Suprapubic skin (tissue), 4 donors: ENCODE data around the gene GBGT1. TPM values are rescaled to one million over a fixed set of nuclear protein-coding genes. Genes with fewer than 3 reads are reported as not detected.

ENCODE experiments used
- DNase-seq, 2 donors: peaks; one replicate each; pipeline ENCODE4 v3.0.0-alpha.2; 2019; ENCODE audit warnings: low spot score in 2 of 2
- H3K27ac ChIP-seq: fragments of 200-600 bp; sonication (generic); one replicate; pipeline ENCODE4 v1.5.1; 2019
- H3K27me3 ChIP-seq: fragments of 200-600 bp; sonication (generic); one replicate; pipeline ENCODE4 v1.5.1; 2019
- H3K36me3 ChIP-seq: fragments of 200-600 bp; sonication (generic); one replicate; pipeline ENCODE4 v1.5.1; 2019
- H3K4me1 ChIP-seq: fragments of 200-600 bp; sonication (generic); one replicate; pipeline ENCODE4 v1.5.1; 2019
- H3K4me3 ChIP-seq: fragments of 200-600 bp; sonication (generic); one replicate; pipeline ENCODE4 v1.5.1; 2019; ENCODE audit warnings: mild to moderate bottlenecking
- H3K9me3 ChIP-seq: fragments of 200-600 bp; sonication (generic); one replicate; pipeline ENCODE4 v1.5.1; 2019
- EP300 ChIP-seq: sonication (generic); formaldehyde crosslinking; IDR thresholded peaks from one replicate; pipeline ENCODE4 v1.6.1; 2017; ENCODE audit warnings: antibody characterized with exemption
- POLR2A ChIP-seq, 2 donors: fragments of 450-650 bp; IDR thresholded peaks; one replicate each; pipeline ENCODE4 v1.6.1; 2017; ENCODE audit warnings: antibody characterized with exemption in 2 of 2, mild to moderate bottlenecking in 2 of 2, moderate library complexity in 2 of 2
- POLR2AphosphoS5 ChIP-seq, 3 donors: sonication (generic); formaldehyde crosslinking; IDR thresholded peaks; one replicate each; pipeline ENCODE4 v1.6.1; 2017; ENCODE audit warnings: antibody characterized with exemption in 3 of 3
- WGBS: methylation state at CpG from one replicate; pipeline ENCODE4 v1.1.5; 2018; 5-methylcytosine and 5-hydroxymethylcytosine counted together
- total RNA-seq, 4 donors: library from RNA; depleted of rRNA; stranded (reverse); fragments of >200 nt; gene quantifications; one replicate each; pipeline ENCODE4 v1.1.0, GENCODE V29; 2016
- TF ChIP-seq, protein P1 (sequence below), 2 donors: fragments of 200-600 bp in 1 of 2; fragments of 450-650 bp in 1 of 2; sonication (generic) in 1 of 2; IDR thresholded peaks; one replicate each; pipeline ENCODE4 v1.5.1; 2016 to 2019; ENCODE audit warnings: antibody characterized with exemption in 2 of 2, mild to moderate bottlenecking in 1 of 2, moderate library complexity in 1 of 2

GBGT1 gene
- total RNA-seq, 4 donors from 2014 or later, result 2.6 to 14.6 (median 5.8) TPM

DNA sequence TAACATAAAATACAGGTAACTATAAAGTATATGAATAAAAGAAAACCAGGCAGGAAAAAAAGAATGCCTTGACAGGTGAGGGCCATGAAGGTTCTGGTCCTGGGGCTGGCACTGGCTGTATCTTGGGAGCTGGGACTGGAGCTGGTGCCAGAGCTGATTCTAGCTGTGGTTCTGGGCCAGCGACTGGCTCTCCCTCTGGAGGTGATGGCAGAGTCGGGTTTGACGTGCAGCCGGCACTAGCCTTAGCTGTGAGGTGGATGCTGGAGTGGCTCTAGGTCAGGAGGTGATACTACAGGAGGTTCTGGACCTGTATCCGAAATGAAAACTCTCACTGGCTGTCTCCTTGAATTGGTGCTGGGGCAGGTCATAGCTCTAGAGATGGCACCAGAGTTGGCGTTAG, 23.0 kb upstream of the GBGT1 start:
- H3K9me3 ChIP-seq, result no peaks in the 10 kb centered on the region
- TF ChIP-seq POLR2AphosphoS5 (IDR thresholded peaks at IDR 0.05), result no peak
- TF ChIP-seq, protein P1, sequence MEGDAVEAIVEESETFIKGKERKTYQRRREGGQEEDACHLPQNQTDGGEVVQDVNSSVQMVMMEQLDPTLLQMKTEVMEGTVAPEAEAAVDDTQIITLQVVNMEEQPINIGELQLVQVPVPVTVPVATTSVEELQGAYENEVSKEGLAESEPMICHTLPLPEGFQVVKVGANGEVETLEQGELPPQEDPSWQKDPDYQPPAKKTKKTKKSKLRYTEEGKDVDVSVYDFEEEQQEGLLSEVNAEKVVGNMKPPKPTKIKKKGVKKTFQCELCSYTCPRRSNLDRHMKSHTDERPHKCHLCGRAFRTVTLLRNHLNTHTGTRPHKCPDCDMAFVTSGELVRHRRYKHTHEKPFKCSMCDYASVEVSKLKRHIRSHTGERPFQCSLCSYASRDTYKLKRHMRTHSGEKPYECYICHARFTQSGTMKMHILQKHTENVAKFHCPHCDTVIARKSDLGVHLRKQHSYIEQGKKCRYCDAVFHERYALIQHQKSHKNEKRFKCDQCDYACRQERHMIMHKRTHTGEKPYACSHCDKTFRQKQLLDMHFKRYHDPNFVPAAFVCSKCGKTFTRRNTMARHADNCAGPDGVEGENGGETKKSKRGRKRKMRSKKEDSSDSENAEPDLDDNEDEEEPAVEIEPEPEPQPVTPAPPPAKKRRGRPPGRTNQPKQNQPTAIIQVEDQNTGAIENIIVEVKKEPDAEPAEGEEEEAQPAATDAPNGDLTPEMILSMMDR (IDR thresholded peaks at IDR 0.05), result no peak
- TF ChIP-seq POLR2A (IDR thresholded peaks at IDR 0.05), result no peak
- no peak for TF ChIP-seq EP300
- WGBS, result 95% methylated on average over 6 of the region's 6 CpGs
- H3K4me3 ChIP-seq, result no peak overlapping the region
- no peaks in the 10 kb centered on the region for H3K36me3 ChIP-seq
- DNase-seq, result peak; percentile 36 to 62
- peaks cover 7% of the 10 kb centered on the region for H3K4me1 ChIP-seq
- no peak overlapping the region for H3K27ac ChIP-seq
- H3K27me3 ChIP-seq, result peaks cover 25% of the 10 kb centered on the region

DNA sequence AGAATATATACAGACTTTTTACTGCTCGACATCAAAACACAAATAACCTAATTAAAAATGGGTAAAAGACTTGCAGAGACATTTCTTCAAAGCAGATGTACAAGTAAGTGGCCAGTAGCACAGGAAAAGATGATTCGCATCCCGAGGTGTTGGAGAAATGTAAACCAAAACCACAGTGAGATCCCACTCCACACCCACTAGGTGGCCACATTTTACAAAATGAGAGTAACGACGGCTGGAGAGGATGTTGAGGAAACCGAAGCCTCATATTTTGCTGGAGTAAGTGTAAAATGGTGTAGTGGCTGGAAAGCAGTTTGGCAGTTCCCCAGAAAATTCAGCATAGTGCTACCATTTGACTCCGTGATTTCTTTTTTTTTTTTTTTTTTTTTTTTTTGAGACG, 21.3 kb upstream of the GBGT1 start:
- DNase-seq, result peak; percentile 58 to 59
- peaks cover 25% of the 10 kb centered on the region for H3K27me3 ChIP-seq
- WGBS, result 8% methylated on average over 6 of the region's 8 CpGs

DNA sequence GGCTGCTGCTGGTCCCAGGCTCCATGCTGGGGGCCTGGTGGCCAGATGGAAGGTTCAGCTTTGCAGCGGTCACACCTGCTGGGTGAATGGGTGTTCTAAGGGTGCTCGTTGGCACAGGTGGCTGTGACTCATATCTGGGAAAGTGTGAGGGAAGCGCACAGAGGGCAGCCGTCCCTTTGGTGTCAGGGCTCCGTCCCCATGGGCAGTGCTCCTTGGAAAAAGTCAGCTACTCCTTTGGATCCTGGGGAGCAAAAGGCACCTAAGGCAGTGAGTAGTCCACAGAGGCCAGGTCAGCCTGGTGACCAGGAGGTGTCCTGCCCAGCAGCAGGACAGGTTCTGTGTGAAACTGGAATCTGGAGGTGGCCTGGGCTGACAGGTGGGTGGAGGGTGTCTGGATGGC, 18.4 kb upstream of the GBGT1 start:
- 67% methylated on average over 3 of the region's 5 CpGs for WGBS
- Histone ChIP-seq H3K9me3 (no peaks in the 10 kb centered on the region), H3K36me3 (no peaks in the 10 kb centered on the region), H3K27ac (no peak overlapping the region), H3K4me3 (no peak overlapping the region), H3K27me3 (peaks cover 10% of the 10 kb centered on the region), H3K4me1 (peaks cover 7% of the 10 kb centered on the region)
- TF ChIP-seq POLR2AphosphoS5 (IDR thresholded peaks at IDR 0.05) (no peak), EP300 (no peak), POLR2A (IDR thresholded peaks at IDR 0.05) (no peak)
- TF ChIP-seq, protein P1 (IDR thresholded peaks at IDR 0.05), result no peak
- peak; percentile 46 to 47 for DNase-seq

More for the DNA sequence above, 21.3 kb upstream of the GBGT1 start:
- Histone ChIP-seq H3K4me3 (no peak overlapping the region), H3K9me3 (no peaks in the 10 kb centered on the region), H3K27ac (no peak overlapping the region), H3K4me1 (peaks cover 7% of the 10 kb centered on the region), H3K36me3 (no peaks in the 10 kb centered on the region)
- TF ChIP-seq, protein P1 (IDR thresholded peaks at IDR 0.05), result peak; percentile 53 to 63
- TF ChIP-seq POLR2AphosphoS5 (IDR thresholded peaks at IDR 0.05) (no peak), POLR2A (IDR thresholded peaks at IDR 0.05) (no peak), EP300 (no peak)

DNA sequence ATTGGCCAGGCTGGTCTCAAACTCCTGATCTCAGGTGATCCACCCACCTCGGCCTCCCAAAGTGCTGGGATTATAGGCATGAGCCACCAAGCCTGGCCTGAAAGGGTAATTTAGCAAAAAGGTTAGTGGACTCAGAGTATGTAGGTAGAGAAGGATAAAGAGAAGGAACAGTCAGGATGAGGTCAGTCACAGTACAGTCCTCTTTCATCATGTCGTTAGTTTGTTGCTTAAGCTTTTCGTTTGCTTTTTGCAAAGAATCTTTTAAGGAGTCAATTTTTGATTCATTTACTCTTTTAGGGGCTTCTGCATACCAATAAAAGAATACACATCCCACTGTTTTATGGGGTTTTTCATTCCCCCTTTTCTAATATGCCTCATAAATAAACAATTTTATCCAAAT, 17.8 kb upstream of the GBGT1 start:
- Histone ChIP-seq H3K4me1 (peaks cover 7% of the 10 kb centered on the region), H3K9me3 (no peaks in the 10 kb centered on the region), H3K27me3 (peaks cover 8% of the 10 kb centered on the region), H3K36me3 (no peaks in the 10 kb centered on the region), H3K4me3 (no peak overlapping the region), H3K27ac (no peak overlapping the region)
- TF ChIP-seq POLR2AphosphoS5 (IDR thresholded peaks at IDR 0.05) (no peak), EP300 (no peak), POLR2A (IDR thresholded peaks at IDR 0.05) (no peak)
- TF ChIP-seq, protein P1 (IDR thresholded peaks at IDR 0.05), result no peak
- no peak for DNase-seq
- WGBS, result 92% methylated on average over 3 of the region's 3 CpGs

DNA sequence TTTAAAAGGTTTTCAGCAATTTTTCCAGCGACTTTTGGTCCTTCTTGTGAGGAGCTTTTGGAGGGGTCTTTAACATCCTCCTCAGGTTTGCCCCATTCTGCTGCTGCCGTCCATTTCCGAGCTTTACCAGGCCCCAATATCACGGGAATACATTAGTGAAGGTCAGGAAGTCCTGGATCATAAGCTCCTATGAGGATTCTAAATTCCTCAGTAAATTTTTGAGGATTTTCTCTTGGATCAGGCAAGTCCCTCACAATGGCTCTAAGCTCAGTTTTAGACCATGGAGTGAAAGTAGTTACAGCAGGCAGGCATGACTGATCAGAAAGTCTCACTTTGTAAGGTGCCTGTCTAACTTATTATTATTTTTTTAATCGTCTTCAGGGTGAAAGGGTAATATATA, 17.2 kb upstream of the GBGT1 start:
- peak in 1 of 2 donors; percentile 11 for DNase-seq

More for the DNA sequence above, 17.2 kb upstream of the GBGT1 start:
- Histone ChIP-seq H3K4me1 (peaks cover 6% of the 10 kb centered on the region), H3K4me3 (no peak overlapping the region), H3K9me3 (no peaks in the 10 kb centered on the region), H3K27ac (no peak overlapping the region), H3K27me3 (peaks cover 8% of the 10 kb centered on the region), H3K36me3 (no peaks in the 10 kb centered on the region)
- no peak for TF ChIP-seq POLR2AphosphoS5 (IDR thresholded peaks at IDR 0.05)
- no peak for TF ChIP-seq POLR2A (IDR thresholded peaks at IDR 0.05)
- TF ChIP-seq, protein P1 (IDR thresholded peaks at IDR 0.05), result no peak
- no peak for TF ChIP-seq EP300
- 84% methylated on average over 5 of the region's 5 CpGs for WGBS
